ENCODE measurements around the gene CALY. TPM values are rescaled to one million over a fixed set of nuclear protein-coding genes. Genes with fewer than 3 reads are reported as not detected.
"Not testable (repeated sequence)": the region's sequence is repeated elsewhere in the genome, so short reads cannot be mapped to it uniquely, and the experiment has no call there.

The CALY gene
- total and polyA plus RNA-seq, 11 donors, result 1.7 TPM; not detected in 10

DNA sequence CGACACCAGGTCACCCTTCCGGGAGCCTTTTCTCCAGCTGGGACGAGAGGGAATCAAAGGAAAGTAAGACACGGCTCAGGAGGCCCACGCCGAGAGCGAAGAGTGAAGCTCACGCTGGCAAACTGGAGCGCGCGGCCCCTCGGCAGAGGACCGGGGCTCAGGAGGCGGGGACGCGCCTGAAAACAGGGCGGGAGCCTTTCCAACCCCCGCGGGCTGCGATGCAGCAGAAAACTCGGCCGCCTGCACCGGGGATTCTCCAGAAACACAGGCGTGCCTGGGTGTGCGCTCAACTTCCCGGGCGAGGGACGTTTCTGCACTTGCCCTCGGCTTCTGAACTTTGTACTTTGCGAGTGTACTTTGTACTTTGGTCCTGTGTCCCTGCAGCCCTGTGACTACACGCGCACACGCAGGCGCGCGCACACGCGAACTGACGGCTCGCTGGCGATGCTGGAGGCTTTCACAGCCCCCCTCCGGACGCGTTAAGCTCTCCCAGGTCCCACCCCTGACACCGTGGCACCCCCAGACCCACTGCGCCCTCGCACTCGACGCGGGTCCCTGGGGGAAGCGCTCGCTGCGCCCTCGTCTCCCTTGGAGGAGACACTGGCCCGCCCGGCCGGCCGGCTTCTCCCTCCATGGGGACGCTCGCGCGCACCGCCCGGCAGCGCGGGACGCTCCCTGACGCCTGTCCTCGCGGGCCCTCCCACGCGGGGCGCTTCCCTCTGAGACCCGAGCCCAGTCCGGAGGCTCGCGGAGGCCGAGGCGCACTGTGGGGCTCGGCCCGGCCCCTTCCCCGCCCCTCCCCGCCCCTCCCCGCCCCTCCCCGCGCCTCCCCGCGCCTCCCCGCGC is 41.8 kb upstream of the CALY start:
- ATAC-seq, result peak; percentile 52 to 82 (median 78)

DNA sequence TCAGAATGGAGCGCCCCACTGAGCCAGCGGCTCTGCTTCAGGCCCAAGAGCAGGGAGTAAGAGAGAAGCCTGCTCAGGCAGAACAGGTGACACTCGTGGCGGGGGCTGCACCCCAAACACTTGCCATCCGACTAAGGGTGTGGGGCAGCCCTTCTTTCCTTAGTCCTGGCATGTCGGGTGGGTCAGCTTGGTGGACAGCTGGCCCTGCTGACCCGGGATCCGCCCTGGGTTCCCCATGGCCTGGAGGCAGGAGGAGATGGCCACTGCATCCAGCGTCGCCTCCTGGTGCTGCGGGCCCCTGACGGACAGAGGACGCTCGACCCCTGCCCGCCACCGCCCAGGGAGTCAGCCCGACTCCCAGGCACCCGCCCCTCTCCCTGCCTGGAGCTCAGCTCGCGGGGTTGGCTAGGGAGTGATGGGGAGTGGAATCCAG is 41.1 kb upstream of the CALY start:
- no peaks in the 10 kb centered on the region for H3K36me3 ChIP-seq
- WGBS, 4 donors, result 21 to 30% (median 25%) methylated on average over 8 to 20 of the region's 20 CpGs
- DNase-seq (no peak), ATAC-seq (peak in 1 of 4 donors; percentile 3)
- no peaks in the 10 kb centered on the region for H3K27me3 ChIP-seq
- no peaks in the 10 kb centered on the region for H3K9me3 ChIP-seq
- H3K27ac ChIP-seq, result peak overlapping the region; percentile 54 to 88 (median 81)
- intact Hi-C loops (cut with DNase I), result loop anchor here in 1 of 10 donors (5.0 kb wide), 1 partner anchor 71 kb away; the partner anchor contains the start of genes TUBGCP2 and ZNF511
- peak overlapping the region; percentile 45 to 99 (median 87) for H3K4me3 ChIP-seq
- TF ChIP-seq, protein P1, sequence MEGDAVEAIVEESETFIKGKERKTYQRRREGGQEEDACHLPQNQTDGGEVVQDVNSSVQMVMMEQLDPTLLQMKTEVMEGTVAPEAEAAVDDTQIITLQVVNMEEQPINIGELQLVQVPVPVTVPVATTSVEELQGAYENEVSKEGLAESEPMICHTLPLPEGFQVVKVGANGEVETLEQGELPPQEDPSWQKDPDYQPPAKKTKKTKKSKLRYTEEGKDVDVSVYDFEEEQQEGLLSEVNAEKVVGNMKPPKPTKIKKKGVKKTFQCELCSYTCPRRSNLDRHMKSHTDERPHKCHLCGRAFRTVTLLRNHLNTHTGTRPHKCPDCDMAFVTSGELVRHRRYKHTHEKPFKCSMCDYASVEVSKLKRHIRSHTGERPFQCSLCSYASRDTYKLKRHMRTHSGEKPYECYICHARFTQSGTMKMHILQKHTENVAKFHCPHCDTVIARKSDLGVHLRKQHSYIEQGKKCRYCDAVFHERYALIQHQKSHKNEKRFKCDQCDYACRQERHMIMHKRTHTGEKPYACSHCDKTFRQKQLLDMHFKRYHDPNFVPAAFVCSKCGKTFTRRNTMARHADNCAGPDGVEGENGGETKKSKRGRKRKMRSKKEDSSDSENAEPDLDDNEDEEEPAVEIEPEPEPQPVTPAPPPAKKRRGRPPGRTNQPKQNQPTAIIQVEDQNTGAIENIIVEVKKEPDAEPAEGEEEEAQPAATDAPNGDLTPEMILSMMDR (IDR thresholded peaks at IDR 0.05), result no peak
- no peak for TF ChIP-seq POLR2A (IDR thresholded peaks at IDR 0.05)
- peaks cover 0 to 33% (median 19%) of the 10 kb centered on the region in 12 donors for H3K4me1 ChIP-seq

More for the DNA sequence above, 41.8 kb upstream of the CALY start:
- TF ChIP-seq POLR2A (IDR thresholded peaks at IDR 0.05), result peak in 1 of 2 donors; percentile 37
- TF ChIP-seq, protein P1 (IDR thresholded peaks at IDR 0.05), result no peak
- peak overlapping the region; percentile 45 to 99 (median 87) for H3K4me3 ChIP-seq
- H3K9me3 ChIP-seq, result no peaks in the 10 kb centered on the region
- no peaks in the 10 kb centered on the region for H3K36me3 ChIP-seq
- DNase-seq, result peak; percentile 66 to 87 (median 77)
- H3K27ac ChIP-seq, result peak overlapping the region; percentile 54 to 88 (median 81)
- WGBS, 4 donors, result 0 to 1% (median 1%) methylated on average over 46 to 83 of the region's 90 CpGs
- H3K4me1 ChIP-seq, result peaks cover 0 to 33% (median 19%) of the 10 kb centered on the region in 12 donors
- intact Hi-C loops (cut with DNase I), result loop anchor here in 1 of 10 donors (5.0 kb wide), 1 partner anchor 71 kb away; the partner anchor contains the start of genes TUBGCP2 and ZNF511
- H3K27me3 ChIP-seq, result no peaks in the 10 kb centered on the region

DNA sequence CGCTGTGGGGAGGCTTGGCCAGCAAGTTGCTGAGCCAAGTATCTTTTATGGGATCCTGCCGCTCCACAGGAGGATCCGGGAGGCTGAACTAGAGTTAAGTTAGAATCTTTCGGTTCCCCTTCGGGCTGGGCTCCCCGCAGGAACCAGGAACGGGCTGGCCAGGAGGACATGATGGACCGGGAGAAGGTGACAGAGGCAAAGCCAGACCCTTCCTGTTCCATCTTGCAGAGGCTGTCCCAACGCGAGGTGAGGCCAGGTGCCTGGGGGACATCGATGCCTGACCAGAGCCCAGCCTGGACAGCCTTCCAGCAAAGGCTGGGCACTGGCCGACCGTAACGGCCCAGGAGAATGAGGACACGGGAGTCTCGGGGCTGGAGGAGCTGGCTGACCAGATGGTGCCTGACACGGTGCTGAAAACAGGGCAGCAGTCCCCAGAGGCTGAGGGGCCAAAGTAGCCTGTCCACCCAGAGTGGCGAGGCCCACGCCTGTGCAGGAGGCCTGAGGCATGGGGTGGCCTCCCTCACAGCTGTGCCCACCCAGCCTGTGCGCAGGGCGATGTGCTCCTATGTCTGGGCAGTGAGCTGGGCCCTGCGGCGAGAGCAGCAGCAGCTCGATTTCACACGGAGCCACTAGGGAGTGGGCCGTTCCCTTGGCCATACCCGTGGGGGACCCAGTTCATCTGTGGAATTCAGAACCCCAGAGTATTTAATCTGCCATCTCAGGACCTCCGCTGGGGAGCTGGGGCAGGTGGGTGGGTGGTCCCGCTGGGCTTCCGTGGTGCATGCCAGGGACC is 40.5 kb upstream of the CALY start:
- Histone ChIP-seq H3K36me3 (no peaks in the 10 kb centered on the region), H3K4me1 (peaks cover 0 to 37% (median 21%) of the 10 kb centered on the region in 12 donors), H3K9me3 (no peaks in the 10 kb centered on the region), H3K4me3 (peak overlapping the region in 4 of 12 donors; percentile 83 to 94 (median 89)), H3K27ac (peak overlapping the region in 1 of 12 donors; percentile 81), H3K27me3 (no peaks in the 10 kb centered on the region)
- DNase-seq (no peak), ATAC-seq (no peak)
- TF ChIP-seq POLR2A (IDR thresholded peaks at IDR 0.05), result no peak
- TF ChIP-seq, protein P1 (IDR thresholded peaks at IDR 0.05), result no peak
- WGBS, 4 donors, result 91 to 95% (median 92%) methylated on average over 18 to 30 of the region's 30 CpGs
- intact Hi-C loops (cut with DNase I), result loop anchor here in 1 of 10 donors (5.0 kb wide), 1 partner anchor 70 kb away; the partner anchor contains the start of genes TUBGCP2 and ZNF511

GRCh38 chr10:133376183-133376582 is 39.5 kb upstream of the CALY start:
- H3K27ac ChIP-seq, H3K4me3 ChIP-seq, H3K36me3 ChIP-seq, DNase-seq, H3K27me3 ChIP-seq, ATAC-seq, H3K9me3 ChIP-seq: not testable (repeated sequence)
- intact Hi-C loops (cut with DNase I), result loop anchor here in 1 of 10 donors (5.0 kb wide), 1 partner anchor 69 kb away; the partner anchor contains the start of genes TUBGCP2 and ZNF511
- peaks cover 0 to 38% (median 24%) of the 10 kb centered on the region in 12 donors for H3K4me1 ChIP-seq
- 90 to 96% (median 92%) methylated on average over 5 of the region's 5 CpGs for WGBS, 4 donors

Data from heart left ventricle (tissue), 16 donors.